ENCODE results near the gene ZKSCAN4. TPM values are rescaled to one million over a fixed set of nuclear protein-coding genes. Genes with fewer than 3 reads are reported as not detected.
A peak's percentile ranks its signal among the peaks of the same experiment; 100 is the strongest.

Gene ZKSCAN4
- total and polyA plus RNA-seq, 10 of the 15 experiments (the other 5 are each of a cell fraction or from before 2014, with no cell fraction given): 3.0 to 6.5 (median 5.0) TPM

GRCh38 chr6:28252009-28252975 lies at the start of gene ZKSCAN4 (continued):
- no peak for TF ChIP-seq ZBTB33 (IDR thresholded peaks at IDR 0.05)
- peak; percentile 99 for TF ChIP-seq GABPA (IDR thresholded peaks at IDR 0.05; ENCODE audit: low read depth)
- no peak for TF ChIP-seq BMI1 (IDR thresholded peaks at IDR 0.05; ENCODE audit: borderline replicate concordance)
- TF ChIP-seq RAD21 (IDR thresholded peaks at IDR 0.05; ENCODE audit: insufficient read depth, low read depth, low read length): peak; percentile 35
- TF ChIP-seq ETV6 (conservative IDR thresholded peaks at IDR 0.05 in 1 of 2, IDR thresholded peaks at IDR 0.05 in 1 of 2; ENCODE audit: borderline replicate concordance in 1 of 2, low read depth in 1 of 2): peak in 1 of 2 experiments; percentile 82; a peak in 2 of 4 replicates
- no peak for TF ChIP-seq JUND (IDR thresholded peaks at IDR 0.05; ENCODE audit: low read depth, low read length)
- TF ChIP-seq SMAD5 (IDR thresholded peaks at IDR 0.05; ENCODE audit: low read depth): no peak
- TF ChIP-seq ZNF207 (IDR thresholded peaks at IDR 0.05; ENCODE audit: borderline replicate concordance): peak; percentile 45; the same call in 1 of the 2 replicates
- TF ChIP-seq RAD51 (IDR thresholded peaks at IDR 0.05): peak; percentile 16; the same call in 1 of the 2 replicates
- TF ChIP-seq SPI1 (IDR thresholded peaks at IDR 0.05; ENCODE audit: borderline replicate concordance, insufficient read depth, low read depth, low read length): peak; percentile 48; the same call in 1 of the 2 replicates
- TF ChIP-seq ZNF274 (IDR thresholded peaks at IDR 0.05; ENCODE audit: insufficient read depth, insufficient read length): no peak
- TF ChIP-seq SMARCA5 (IDR thresholded peaks at IDR 0.05): peak; percentile 61
- peak; percentile 39; the same call in 1 of the 2 replicates for TF ChIP-seq MTA2 (IDR thresholded peaks at IDR 0.05; ENCODE audit: low read depth)
- TF ChIP-seq, protein P1, sequence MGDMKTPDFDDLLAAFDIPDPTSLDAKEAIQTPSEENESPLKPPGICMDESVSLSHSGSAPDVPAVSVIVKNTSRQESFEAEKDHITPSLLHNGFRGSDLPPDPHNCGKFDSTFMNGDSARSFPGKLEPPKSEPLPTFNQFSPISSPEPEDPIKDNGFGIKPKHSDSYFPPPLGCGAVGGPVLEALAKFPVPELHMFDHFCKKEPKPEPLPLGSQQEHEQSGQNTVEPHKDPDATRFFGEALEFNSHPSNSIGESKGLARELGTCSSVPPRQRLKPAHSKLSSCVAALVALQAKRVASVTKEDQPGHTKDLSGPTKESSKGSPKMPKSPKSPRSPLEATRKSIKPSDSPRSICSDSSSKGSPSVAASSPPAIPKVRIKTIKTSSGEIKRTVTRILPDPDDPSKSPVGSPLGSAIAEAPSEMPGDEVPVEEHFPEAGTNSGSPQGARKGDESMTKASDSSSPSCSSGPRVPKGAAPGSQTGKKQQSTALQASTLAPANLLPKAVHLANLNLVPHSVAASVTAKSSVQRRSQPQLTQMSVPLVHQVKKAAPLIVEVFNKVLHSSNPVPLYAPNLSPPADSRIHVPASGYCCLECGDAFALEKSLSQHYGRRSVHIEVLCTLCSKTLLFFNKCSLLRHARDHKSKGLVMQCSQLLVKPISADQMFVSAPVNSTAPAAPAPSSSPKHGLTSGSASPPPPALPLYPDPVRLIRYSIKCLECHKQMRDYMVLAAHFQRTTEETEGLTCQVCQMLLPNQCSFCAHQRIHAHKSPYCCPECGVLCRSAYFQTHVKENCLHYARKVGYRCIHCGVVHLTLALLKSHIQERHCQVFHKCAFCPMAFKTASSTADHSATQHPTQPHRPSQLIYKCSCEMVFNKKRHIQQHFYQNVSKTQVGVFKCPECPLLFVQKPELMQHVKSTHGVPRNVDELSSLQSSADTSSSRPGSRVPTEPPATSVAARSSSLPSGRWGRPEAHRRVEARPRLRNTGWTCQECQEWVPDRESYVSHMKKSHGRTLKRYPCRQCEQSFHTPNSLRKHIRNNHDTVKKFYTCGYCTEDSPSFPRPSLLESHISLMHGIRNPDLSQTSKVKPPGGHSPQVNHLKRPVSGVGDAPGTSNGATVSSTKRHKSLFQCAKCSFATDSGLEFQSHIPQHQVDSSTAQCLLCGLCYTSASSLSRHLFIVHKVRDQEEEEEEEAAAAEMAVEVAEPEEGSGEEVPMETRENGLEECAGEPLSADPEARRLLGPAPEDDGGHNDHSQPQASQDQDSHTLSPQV (IDR thresholded peaks at IDR 0.05): no peak; the same call in 1 of the 2 replicates
- TF ChIP-seq TBL1XR1 (IDR thresholded peaks at IDR 0.05; ENCODE audit: low read depth, low read length): no peak
- TF ChIP-seq, protein P2, sequence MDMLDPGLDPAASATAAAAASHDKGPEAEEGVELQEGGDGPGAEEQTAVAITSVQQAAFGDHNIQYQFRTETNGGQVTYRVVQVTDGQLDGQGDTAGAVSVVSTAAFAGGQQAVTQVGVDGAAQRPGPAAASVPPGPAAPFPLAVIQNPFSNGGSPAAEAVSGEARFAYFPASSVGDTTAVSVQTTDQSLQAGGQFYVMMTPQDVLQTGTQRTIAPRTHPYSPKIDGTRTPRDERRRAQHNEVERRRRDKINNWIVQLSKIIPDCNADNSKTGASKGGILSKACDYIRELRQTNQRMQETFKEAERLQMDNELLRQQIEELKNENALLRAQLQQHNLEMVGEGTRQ (IDR thresholded peaks at IDR 0.05; ENCODE audit: borderline replicate concordance, low read depth, low read length): no peak
- peak; percentile 62; the same call in 1 of the 2 replicates for TF ChIP-seq POLR2AphosphoS5 (IDR thresholded peaks at IDR 0.05; ENCODE audit: low read length)
- TF ChIP-seq, protein P3, sequence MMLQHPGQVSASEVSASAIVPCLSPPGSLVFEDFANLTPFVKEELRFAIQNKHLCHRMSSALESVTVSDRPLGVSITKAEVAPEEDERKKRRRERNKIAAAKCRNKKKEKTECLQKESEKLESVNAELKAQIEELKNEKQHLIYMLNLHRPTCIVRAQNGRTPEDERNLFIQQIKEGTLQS (IDR thresholded peaks at IDR 0.05; ENCODE audit: borderline replicate concordance, extremely low read depth, low read depth, low read length): no peak
- 0 out of 2 replicates have a peak, but pooled peaks have one; percentile 29 for TF ChIP-seq PML (IDR thresholded peaks at IDR 0.05; ENCODE audit: low read length)
- TF ChIP-seq, protein P4, sequence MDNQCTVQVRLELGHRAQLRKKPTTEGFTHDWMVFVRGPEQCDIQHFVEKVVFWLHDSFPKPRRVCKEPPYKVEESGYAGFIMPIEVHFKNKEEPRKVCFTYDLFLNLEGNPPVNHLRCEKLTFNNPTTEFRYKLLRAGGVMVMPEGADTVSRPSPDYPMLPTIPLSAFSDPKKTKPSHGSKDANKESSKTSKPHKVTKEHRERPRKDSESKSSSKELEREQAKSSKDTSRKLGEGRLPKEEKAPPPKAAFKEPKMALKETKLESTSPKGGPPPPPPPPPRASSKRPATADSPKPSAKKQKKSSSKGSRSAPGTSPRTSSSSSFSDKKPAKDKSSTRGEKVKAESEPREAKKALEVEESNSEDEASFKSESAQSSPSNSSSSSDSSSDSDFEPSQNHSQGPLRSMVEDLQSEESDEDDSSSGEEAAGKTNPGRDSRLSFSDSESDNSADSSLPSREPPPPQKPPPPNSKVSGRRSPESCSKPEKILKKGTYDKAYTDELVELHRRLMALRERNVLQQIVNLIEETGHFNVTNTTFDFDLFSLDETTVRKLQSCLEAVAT (IDR thresholded peaks at IDR 0.05): peak; percentile 57

Data from GM12878 (cell line).